Activated T-cell treated with anti-CD3 and anti-CD28 coated beads for 24 hours (primary cell): ENCODE measurements around the gene PPFIA4.

Experiments
- DNase-seq: peaks from one replicate; pipeline ENCODE4 v3.0.0-alpha.2; 2020; ENCODE audit warnings: low read depth

Gene PPFIA4

GRCh38 chr1:203040513-203041275 lies 14.4 kb downstream of the PPFIA4 start:
- no peak for DNase-seq

GRCh38 chr1:203041351-203041932 lies 15.2 kb downstream of the PPFIA4 start:
- DNase-seq, result no peak

- DNase-seq, result no peak
Measured at GRCh38 chr1:203043830-203044545, 17.7 kb downstream of the PPFIA4 start.

- DNase-seq, result no peak
Measured at GRCh38 chr1:203044546-203045250, 18.4 kb downstream of the PPFIA4 start.

GRCh38 chr1:203045336-203045735 lies 19.0 kb downstream of the PPFIA4 start:
- no peak for DNase-seq

GRCh38 chr1:203045821-203046594 lies 19.7 kb downstream of the PPFIA4 start:
- no peak for DNase-seq

- DNase-seq, result no peak
Measured at GRCh38 chr1:203046984-203047630, 20.8 kb downstream of the PPFIA4 start.

GRCh38 chr1:203048086-203048485 lies 21.8 kb downstream of the PPFIA4 start:
- no peak for DNase-seq

GRCh38 chr1:203048555-203049051 lies 22.3 kb downstream of the PPFIA4 start:
- no peak for DNase-seq

GRCh38 chr1:203049077-203049476 lies 22.8 kb downstream of the PPFIA4 start:
- no peak for DNase-seq

GRCh38 chr1:203049576-203050180 lies 23.4 kb downstream of the PPFIA4 start:
- no peak for DNase-seq

- no peak for DNase-seq
Measured at GRCh38 chr1:203050826-203051225, 24.5 kb downstream of the PPFIA4 start.

GRCh38 chr1:203051841-203052324 lies 25.6 kb downstream of the PPFIA4 start:
- DNase-seq, result no peak

GRCh38 chr1:203052601-203053000 lies 26.3 kb downstream of the PPFIA4 start:
- DNase-seq, result no peak

- no peak for DNase-seq
Measured at GRCh38 chr1:203054184-203054583, 27.9 kb downstream of the PPFIA4 start.

GRCh38 chr1:203054642-203055041 lies 28.4 kb downstream of the PPFIA4 start:
- DNase-seq, result no peak

GRCh38 chr1:203055161-203055799 lies 29.0 kb downstream of the PPFIA4 start:
- no peak for DNase-seq

- DNase-seq, result no peak
Measured at GRCh38 chr1:203056012-203056411, 29.7 kb downstream of the PPFIA4 start.

GRCh38 chr1:203056516-203056915 lies 30.2 kb downstream of the PPFIA4 start:
- no peak for DNase-seq
